IMR-90 (cell line): Measurements from ENCODE around the gene MGLL.

Source experiments
- CTCF ChIP-seq: conservative IDR thresholded peaks from 2 replicates; pipeline ENCODE4 v1.5.1; 2012; ENCODE audit warnings: mild to moderate bottlenecking, low read depth, low read length, improper control_type of control experiment
- MAZ ChIP-seq: IDR thresholded peaks from 2 replicates; pipeline ENCODE4 v1.6.1; 2012; ENCODE audit warnings: low read depth, mild to moderate bottlenecking, low read length, improper control_type of control experiment, moderate library complexity, borderline replicate concordance

- peak; percentile 91 for TF ChIP-seq CTCF
- no peak; the same call in 1 of the 2 replicates for TF ChIP-seq MAZ
Observed at GRCh38 chr3:127652246-127652995, 169.9 kb downstream of the MGLL start.
